Measurements from ENCODE around the gene PRKCD.

PRKCD gene

GRCh38 chr3:53169045-53169831 is 8.2 kb downstream of the PRKCD start:
- H3K4me3 ChIP-seq (replicated peaks; ENCODE audit: low read depth, low read length) = peak overlapping the region; percentile 27
- peak; percentile 58 for DNase-seq (ENCODE audit: extremely low read depth, insufficient read length)
- TF ChIP-seq CTCF (IDR thresholded peaks at IDR 0.05; ENCODE audit: insufficient read depth, low read length, poor library complexity, severe bottlenecking) = no peak

GRCh38 chr3:53169832-53170324 is 8.9 kb downstream of the PRKCD start:
- no peak for TF ChIP-seq CTCF (IDR thresholded peaks at IDR 0.05; ENCODE audit: insufficient read depth, low read length, poor library complexity, severe bottlenecking)
- no peak overlapping the region for H3K4me3 ChIP-seq (replicated peaks; ENCODE audit: low read depth, low read length)
- DNase-seq (ENCODE audit: extremely low read depth, insufficient read length) = no peak

More at GRCh38 chr3:53169045-53169831, 8.2 kb downstream of the PRKCD start:
- H3K27me3 ChIP-seq (replicated peaks; ENCODE audit: control insufficient read depth, insufficient read depth, low read length) = no peaks in the 10 kb centered on the region
- H3K36me3 ChIP-seq (ENCODE audit: control insufficient read depth, insufficient read depth, low read length) = peaks cover 19% of the 10 kb centered on the region

GRCh38 chr3:53170325-53171063 is 9.5 kb downstream of the PRKCD start:
- Histone ChIP-seq H3K4me3 (replicated peaks; ENCODE audit: low read depth, low read length) (peak overlapping the region; percentile 43), H3K36me3 (ENCODE audit: control insufficient read depth, insufficient read depth, low read length) (peaks cover 21% of the 10 kb centered on the region), H3K27me3 (replicated peaks; ENCODE audit: control insufficient read depth, insufficient read depth, low read length) (no peaks in the 10 kb centered on the region)
- TF ChIP-seq CTCF (IDR thresholded peaks at IDR 0.05; ENCODE audit: insufficient read depth, low read length, poor library complexity, severe bottlenecking) = no peak
- DNase-seq (ENCODE audit: extremely low read depth, insufficient read length) = peak; percentile 73

More at GRCh38 chr3:53169832-53170324, 8.9 kb downstream of the PRKCD start:
- H3K36me3 ChIP-seq (ENCODE audit: control insufficient read depth, insufficient read depth, low read length) = peaks cover 20% of the 10 kb centered on the region
- no peaks in the 10 kb centered on the region for H3K27me3 ChIP-seq (replicated peaks; ENCODE audit: control insufficient read depth, insufficient read depth, low read length)

GRCh38 chr3:53171064-53171418 is 10.0 kb downstream of the PRKCD start:
- DNase-seq (ENCODE audit: extremely low read depth, insufficient read length) = no peak
- Histone ChIP-seq H3K36me3 (ENCODE audit: control insufficient read depth, insufficient read depth, low read length) (peaks cover 24% of the 10 kb centered on the region), H3K27me3 (replicated peaks; ENCODE audit: control insufficient read depth, insufficient read depth, low read length) (no peaks in the 10 kb centered on the region), H3K4me3 (replicated peaks; ENCODE audit: low read depth, low read length) (peak overlapping the region; percentile 43)
- no peak for TF ChIP-seq CTCF (IDR thresholded peaks at IDR 0.05; ENCODE audit: insufficient read depth, low read length, poor library complexity, severe bottlenecking)

GRCh38 chr3:53171827-53172505 is 11.0 kb downstream of the PRKCD start:
- Histone ChIP-seq H3K36me3 (ENCODE audit: control insufficient read depth, insufficient read depth, low read length) (peaks cover 25% of the 10 kb centered on the region), H3K27me3 (replicated peaks; ENCODE audit: control insufficient read depth, insufficient read depth, low read length) (no peaks in the 10 kb centered on the region), H3K4me3 (replicated peaks; ENCODE audit: low read depth, low read length) (no peak overlapping the region)
- DNase-seq (ENCODE audit: extremely low read depth, insufficient read length) = no peak
- no peak for TF ChIP-seq CTCF (IDR thresholded peaks at IDR 0.05; ENCODE audit: insufficient read depth, low read length, poor library complexity, severe bottlenecking)

Measured in GM06990 (cell line).